ENCODE results near the gene CEP72.

DNA sequence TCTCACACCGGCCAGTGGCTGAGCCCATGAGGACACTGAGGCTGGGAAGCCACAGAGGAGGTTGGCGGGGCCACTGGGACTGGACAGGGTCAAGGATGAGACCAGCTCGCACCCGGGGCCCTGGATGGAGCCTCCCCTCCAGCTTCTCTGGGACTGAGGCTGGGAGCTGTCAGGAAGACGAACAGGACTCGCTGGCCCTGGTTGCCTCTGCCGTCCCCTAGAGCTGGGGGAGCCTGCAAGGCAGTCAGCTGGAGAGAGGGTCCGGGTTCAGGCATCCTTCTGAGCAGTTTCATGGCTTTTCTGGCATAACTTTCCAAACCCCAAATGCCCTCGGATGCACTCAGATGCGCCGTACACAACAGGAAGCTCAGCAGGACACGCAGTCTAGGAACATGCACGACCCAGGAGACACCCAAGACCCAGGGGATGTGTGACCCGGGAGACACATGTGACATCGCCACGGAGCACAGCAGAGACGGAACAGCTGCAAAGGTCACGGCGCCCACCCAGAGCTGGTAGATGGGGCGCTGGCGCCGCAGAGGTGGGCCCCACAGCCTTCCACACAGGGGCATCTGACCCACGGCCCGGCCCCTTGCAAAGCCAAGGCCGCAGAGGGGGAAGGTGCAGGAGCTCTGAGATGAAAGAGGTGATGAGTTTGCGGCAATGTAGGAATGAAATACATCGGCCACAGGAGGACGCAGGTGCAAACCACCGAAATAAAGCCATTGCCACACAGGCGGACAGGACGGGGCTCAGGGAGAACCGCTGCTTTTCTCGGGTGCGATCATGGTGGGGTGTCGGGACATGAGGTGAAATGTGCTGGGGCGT lies 63.9 kb downstream of the CEP72 start:
- TF ChIP-seq, protein P1, sequence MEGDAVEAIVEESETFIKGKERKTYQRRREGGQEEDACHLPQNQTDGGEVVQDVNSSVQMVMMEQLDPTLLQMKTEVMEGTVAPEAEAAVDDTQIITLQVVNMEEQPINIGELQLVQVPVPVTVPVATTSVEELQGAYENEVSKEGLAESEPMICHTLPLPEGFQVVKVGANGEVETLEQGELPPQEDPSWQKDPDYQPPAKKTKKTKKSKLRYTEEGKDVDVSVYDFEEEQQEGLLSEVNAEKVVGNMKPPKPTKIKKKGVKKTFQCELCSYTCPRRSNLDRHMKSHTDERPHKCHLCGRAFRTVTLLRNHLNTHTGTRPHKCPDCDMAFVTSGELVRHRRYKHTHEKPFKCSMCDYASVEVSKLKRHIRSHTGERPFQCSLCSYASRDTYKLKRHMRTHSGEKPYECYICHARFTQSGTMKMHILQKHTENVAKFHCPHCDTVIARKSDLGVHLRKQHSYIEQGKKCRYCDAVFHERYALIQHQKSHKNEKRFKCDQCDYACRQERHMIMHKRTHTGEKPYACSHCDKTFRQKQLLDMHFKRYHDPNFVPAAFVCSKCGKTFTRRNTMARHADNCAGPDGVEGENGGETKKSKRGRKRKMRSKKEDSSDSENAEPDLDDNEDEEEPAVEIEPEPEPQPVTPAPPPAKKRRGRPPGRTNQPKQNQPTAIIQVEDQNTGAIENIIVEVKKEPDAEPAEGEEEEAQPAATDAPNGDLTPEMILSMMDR (IDR thresholded peaks at IDR 0.05), result no peak
- no peak for TF ChIP-seq ZFX (IDR thresholded peaks at IDR 0.05; ENCODE audit: borderline replicate concordance)

Measured in 22Rv1 (cell line).